EH (cell line): ENCODE data around the gene MMP28.

ENCODE experiments used
- DNase-seq: peaks from one replicate; pipeline ENCODE4 v3.0.0-alpha.2; 2015; ENCODE audit warnings: low read depth

MMP28 gene

GRCh38 chr17:35765756-35766488 lies 29.5 kb downstream of the MMP28 start:
- DNase-seq = no peak

GRCh38 chr17:35765086-35765710 lies 30.2 kb downstream of the MMP28 start:
- peak; percentile 60 for DNase-seq

- DNase-seq = peak; percentile 82
Observed at GRCh38 chr17:35764123-35764991, 31.1 kb downstream of the MMP28 start.

GRCh38 chr17:35763767-35764122 lies 31.7 kb downstream of the MMP28 start:
- no peak for DNase-seq

- no peak for DNase-seq
Observed at GRCh38 chr17:35761601-35762000, 33.8 kb downstream of the MMP28 start.

DNA sequence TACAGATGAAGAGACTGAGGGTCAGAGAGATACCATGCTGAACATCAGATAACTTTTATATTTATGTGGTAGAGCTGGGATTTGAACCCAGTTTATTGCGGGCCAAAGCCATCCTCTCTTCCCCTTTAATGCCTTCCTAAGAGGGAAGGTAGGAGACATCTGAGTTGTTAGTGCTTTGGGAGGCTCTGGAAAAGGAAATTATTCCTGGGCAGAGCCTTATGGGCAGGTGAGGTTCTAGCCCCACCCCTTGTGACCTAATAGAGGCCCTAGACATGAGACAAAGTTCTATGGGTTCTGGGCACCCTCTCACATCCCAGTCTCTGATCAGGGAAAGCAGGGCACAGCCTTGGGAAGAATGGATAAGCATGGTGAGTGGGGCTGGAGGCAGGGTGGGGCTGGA lies 34.9 kb downstream of the MMP28 start, which contains the start of gene C17orf50:
C17orf50 (plus strand) TSS at position 301 of the 400 bp plus-strand sequence; CDS start at position 356, 55 bp downstream.
- no peak for DNase-seq

DNA sequence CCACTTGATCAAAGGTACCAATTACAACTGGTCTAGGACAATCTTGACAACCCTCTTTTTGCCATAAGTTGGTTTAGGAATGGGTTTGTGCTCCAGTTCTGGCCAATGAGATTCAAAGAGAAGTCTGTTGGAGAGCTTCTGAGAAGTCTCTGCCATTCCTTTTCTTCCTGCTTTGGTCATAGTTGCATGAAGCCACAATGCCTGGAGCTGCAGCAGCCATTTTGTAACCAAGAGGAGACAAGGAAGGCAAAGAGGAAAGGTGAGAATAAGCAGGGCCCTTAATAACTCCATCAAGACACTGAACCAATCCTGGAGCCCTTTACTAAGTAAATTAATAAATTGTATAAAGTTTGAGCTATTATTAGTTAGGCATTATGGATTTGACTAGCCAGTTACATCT lies 38.2 kb downstream of the MMP28 start:
- DNase-seq = no peak

- DNase-seq = peak; percentile 20
Observed at GRCh38 chr17:35752945-35753764, 42.3 kb downstream of the MMP28 start, which contains the start of gene GAS2L2. GAS2L2 (minus strand) TSS chr17:35753239; CDS start chr17:35752850, 389 bp downstream.

GRCh38 chr17:35752471-35752870 lies 43.0 kb downstream of the MMP28 start:
- DNase-seq = no peak

- peak; percentile 44 for DNase-seq
Observed at GRCh38 chr17:35751541-35751940, 43.9 kb downstream of the MMP28 start.

- no peak for DNase-seq
Observed at GRCh38 chr17:35750526-35751395, 44.7 kb downstream of the MMP28 start.

DNA sequence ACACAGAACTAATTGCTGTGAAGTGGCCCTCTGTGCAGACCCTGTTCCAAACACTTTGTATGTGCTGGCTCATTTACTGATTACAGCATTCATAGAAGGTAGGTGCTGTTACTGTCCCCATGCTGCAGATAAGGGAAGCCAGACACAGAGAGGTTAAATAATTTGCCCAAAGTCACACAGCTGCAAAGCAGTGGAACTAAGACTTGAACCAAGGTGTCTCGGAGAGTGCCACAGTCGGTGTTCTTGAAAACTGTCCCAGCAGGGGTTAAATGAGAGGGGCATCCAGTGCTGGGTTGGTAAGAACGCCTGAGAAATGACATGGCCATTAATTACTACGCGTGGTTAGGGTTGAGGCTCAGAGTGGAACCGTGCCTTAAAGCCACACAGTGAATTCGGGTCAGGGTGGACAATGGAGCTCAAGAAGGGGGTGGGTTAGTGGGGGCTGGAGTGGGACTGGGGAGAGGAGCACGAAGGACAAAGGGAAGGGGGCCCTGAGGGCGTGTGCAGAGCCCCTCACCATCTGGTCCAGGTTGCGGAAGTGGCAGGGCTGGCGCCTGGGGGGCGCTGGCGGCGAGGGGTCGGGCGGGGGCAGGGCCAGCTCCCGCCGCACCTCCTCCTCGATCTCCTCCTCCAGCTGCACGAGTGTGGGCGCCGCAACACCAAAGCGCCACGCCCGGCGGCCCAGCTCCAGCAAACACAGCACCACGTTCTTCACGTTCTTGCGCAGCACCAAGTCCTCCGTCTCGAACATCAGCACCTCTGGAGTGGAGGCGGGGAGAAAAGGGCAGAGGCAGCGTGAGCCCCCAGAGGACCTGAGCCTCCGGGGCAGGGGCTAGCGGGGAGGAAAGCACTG lies 45.7 kb downstream of the MMP28 start:
- peak; percentile 35 for DNase-seq

- DNase-seq = no peak
Observed at GRCh38 chr17:35748979-35749378, 46.5 kb downstream of the MMP28 start.

DNA sequence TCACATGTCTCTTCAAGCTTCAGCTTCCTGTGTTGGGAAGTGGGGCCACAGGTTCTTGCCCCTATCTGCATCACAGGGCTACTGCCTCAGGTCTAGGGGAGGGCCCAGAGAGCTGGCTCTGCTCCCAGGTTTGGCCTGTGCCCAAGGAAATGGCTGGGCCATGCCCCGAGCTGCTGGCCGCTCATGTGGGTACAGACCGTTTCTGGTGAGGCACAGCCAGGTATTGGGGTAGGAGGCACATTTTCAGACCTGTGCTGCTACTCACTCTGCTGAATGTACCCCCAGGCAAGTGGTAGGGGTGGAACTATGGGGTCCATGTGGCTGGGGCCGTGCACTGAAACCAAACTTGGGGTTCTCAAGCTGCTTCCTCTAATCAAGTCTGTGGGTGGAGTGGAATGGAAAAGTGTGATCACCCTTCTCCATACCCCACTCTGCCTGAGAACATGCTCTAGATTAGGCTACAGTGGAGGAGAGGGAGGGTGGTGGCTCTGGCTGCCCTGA lies 47.0 kb downstream of the MMP28 start:
- DNase-seq = peak; percentile 11

DNA sequence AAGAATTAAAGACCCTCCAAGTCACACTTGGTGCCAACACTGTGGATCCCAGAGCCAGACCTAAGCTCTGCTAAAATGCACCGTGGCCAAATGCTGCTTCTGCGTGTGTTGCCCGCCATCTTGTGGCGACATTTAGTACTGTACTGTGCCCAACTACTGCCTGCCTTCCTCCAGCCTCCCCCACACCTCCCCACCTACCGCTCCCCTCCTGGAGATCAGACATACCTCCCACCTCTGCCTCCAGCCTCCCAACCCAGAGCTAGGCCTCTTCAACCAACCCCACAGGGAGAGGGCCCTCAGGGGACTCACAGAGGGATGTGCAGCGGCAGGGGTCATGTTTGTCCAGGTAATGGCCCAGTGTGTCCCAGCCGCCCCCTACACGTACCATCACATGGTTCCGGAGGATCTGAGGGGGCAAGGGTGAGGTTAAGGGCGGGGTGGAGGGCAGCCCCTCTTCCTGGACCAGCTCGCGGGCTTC lies 47.9 kb downstream of the MMP28 start:
- peak; percentile 78 for DNase-seq

GRCh38 chr17:35745749-35746320 lies 49.6 kb downstream of the MMP28 start:
- no peak for DNase-seq

DNA sequence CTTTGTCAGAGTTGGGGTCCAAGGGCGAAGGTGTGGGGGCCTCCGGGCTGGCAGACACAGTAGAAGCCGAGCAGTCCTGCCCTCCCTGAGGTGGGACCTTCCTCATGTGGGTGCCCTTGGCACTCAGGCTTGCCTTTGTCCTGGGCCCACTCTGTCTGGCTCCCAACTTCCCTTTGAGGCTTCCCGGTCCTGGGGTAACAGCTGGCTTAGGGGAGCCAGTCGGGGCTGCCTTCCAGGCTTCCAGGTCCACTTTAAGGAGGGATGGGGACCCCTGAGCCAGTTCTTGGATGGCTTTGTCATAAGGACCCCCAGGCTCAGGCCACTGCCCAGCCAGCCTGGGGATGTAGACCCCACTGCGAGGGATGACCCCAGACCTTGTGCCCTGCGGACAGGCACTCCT lies 50.2 kb downstream of the MMP28 start:
- no peak for DNase-seq

- DNase-seq = no peak
Observed at GRCh38 chr17:35744830-35745229, 50.6 kb downstream of the MMP28 start.
